ENCODE results near the gene KAT5.

DNA sequence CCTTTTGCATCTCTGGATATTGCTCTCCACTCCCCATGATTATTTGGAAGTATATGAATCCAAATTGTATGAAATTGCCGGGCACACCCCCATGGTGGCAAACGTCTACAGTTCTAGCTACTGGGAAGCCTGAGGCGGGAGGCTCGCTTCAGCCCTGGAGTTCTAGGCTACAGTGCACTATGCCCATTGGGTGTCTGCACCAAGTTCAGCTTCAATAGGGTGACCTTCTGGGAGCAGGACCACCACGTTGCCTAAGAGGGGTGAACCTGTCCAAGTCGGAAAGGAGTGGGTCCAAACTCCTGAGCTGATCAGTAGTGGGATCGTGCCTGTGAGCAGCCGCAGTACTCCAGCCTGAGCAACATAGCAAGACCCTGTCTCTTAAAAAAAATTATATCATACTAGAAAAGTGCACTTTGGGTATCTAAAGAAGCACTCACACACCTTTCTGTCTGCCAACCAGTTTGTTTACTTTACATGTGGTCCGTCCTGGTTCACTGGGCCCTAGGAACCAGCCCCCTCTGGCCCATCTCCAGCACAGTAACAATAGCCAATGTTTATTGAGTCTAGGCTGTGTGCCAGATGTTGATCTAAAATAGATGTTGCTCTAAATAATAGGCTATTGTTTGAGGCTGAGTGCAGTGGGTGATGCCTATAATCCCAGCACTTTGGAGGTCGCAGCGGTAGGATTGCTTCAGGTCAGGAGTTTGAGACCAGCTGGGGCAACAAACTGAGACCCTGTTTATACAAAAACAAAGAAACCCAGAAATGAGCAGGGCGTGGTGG lies 16.4 kb upstream of the KAT5 start:
- TF ChIP-seq, protein P1, sequence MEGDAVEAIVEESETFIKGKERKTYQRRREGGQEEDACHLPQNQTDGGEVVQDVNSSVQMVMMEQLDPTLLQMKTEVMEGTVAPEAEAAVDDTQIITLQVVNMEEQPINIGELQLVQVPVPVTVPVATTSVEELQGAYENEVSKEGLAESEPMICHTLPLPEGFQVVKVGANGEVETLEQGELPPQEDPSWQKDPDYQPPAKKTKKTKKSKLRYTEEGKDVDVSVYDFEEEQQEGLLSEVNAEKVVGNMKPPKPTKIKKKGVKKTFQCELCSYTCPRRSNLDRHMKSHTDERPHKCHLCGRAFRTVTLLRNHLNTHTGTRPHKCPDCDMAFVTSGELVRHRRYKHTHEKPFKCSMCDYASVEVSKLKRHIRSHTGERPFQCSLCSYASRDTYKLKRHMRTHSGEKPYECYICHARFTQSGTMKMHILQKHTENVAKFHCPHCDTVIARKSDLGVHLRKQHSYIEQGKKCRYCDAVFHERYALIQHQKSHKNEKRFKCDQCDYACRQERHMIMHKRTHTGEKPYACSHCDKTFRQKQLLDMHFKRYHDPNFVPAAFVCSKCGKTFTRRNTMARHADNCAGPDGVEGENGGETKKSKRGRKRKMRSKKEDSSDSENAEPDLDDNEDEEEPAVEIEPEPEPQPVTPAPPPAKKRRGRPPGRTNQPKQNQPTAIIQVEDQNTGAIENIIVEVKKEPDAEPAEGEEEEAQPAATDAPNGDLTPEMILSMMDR (conservative IDR thresholded peaks at IDR 0.05; ENCODE audit: low read depth, low read length), result no peak
- no peak for TF ChIP-seq POLR2A (IDR thresholded peaks at IDR 0.05; ENCODE audit: low read depth, low read length)
- no peak for TF ChIP-seq CEBPB (IDR thresholded peaks at IDR 0.05; ENCODE audit: low read depth, low read length)
- TF ChIP-seq SMC3 (IDR thresholded peaks at IDR 0.05; ENCODE audit: low read depth, low read length), result no peak
- TF ChIP-seq BHLHE40 (IDR thresholded peaks at IDR 0.05; ENCODE audit: low read depth, low read length), result no peak
- TF ChIP-seq RFX5 (IDR thresholded peaks at IDR 0.05; ENCODE audit: low read depth, low read length), result no peak
- no peak for TF ChIP-seq MAFK (IDR thresholded peaks at IDR 0.05; ENCODE audit: low read depth, low read length)
